ENCODE results near the gene CAMSAP2. TPM values are rescaled to one million over a fixed set of nuclear protein-coding genes. Genes with fewer than 3 reads are reported as not detected.

The CAMSAP2 gene
- total RNA-seq, 1 donor from 2014 or later, result 49.4 TPM

DNA sequence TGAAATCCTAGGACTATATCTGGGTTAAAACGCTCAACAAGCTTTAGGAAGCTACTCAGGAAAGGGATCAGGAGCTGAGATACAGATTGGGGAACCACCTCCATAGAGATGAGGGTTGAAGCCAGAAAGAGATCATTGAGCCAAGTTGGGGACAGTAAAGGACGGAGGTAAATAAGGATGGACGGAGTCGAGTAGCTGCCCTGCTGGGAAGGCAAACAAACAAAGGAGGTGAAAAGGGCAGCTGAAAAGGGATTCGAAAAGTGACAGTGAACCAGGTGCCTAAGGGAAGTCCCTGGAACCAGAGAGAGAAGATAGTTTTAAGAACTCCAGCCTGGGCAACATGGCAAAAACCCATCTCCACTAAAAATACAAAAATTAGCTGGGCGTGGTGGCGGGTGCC, 6.3 kb upstream of the CAMSAP2 start:
- no peak for TF ChIP-seq EZH2 (IDR thresholded peaks at IDR 0.05; ENCODE audit: insufficient read depth, low read length)
- TF ChIP-seq, protein P1, sequence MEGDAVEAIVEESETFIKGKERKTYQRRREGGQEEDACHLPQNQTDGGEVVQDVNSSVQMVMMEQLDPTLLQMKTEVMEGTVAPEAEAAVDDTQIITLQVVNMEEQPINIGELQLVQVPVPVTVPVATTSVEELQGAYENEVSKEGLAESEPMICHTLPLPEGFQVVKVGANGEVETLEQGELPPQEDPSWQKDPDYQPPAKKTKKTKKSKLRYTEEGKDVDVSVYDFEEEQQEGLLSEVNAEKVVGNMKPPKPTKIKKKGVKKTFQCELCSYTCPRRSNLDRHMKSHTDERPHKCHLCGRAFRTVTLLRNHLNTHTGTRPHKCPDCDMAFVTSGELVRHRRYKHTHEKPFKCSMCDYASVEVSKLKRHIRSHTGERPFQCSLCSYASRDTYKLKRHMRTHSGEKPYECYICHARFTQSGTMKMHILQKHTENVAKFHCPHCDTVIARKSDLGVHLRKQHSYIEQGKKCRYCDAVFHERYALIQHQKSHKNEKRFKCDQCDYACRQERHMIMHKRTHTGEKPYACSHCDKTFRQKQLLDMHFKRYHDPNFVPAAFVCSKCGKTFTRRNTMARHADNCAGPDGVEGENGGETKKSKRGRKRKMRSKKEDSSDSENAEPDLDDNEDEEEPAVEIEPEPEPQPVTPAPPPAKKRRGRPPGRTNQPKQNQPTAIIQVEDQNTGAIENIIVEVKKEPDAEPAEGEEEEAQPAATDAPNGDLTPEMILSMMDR (IDR thresholded peaks at IDR 0.05; ENCODE audit: insufficient read depth, low read depth, low read length), result no peak
- no peaks in the 10 kb centered on the region for H3K27me3 ChIP-seq (ENCODE audit: insufficient read depth, low read length)
- H3K27me3 Mint-ChIP-seq (ENCODE audit: low read depth, unreplicated experiment), result no peaks in the 10 kb centered on the region
- no peak overlapping the region for H2AFZ ChIP-seq (ENCODE audit: low read depth, low read length)
- H3K4me3 ChIP-seq (ENCODE audit: insufficient read depth, low read depth, low read length), result no peak overlapping the region
- H3K9me3 Mint-ChIP-seq (ENCODE audit: unreplicated experiment), result peaks cover 3% of the 10 kb centered on the region
- no peaks in the 10 kb centered on the region for H4K20me1 ChIP-seq (ENCODE audit: insufficient read depth, low read length)
- no peaks in the 10 kb centered on the region for H3K9me3 ChIP-seq (ENCODE audit: insufficient read depth, low read depth, low read length)
- FAIRE-seq (no peak), DNase-seq (ENCODE audit: low read depth) (no peak)
- H3K79me2 ChIP-seq (ENCODE audit: insufficient read depth, low read length), result no peaks in the 10 kb centered on the region
- H3K36me3 Mint-ChIP-seq (ENCODE audit: low read depth, unreplicated experiment), result no peaks in the 10 kb centered on the region
- no peak overlapping the region for H3K27ac ChIP-seq (ENCODE audit: low read depth, low read length)
- H3K4me1 ChIP-seq (ENCODE audit: insufficient read depth, low read length), result no peaks in the 10 kb centered on the region
- H3K4me2 ChIP-seq (ENCODE audit: low read length), result no peak overlapping the region
- peaks cover 1% of the 10 kb centered on the region for H3K4me1 Mint-ChIP-seq (ENCODE audit: low read depth, unreplicated experiment)
- H3K36me3 ChIP-seq (ENCODE audit: insufficient read depth, low read length), result no peaks in the 10 kb centered on the region
- no peak overlapping the region for H3K4me3 Mint-ChIP-seq (ENCODE audit: unreplicated experiment)
- H3K27ac Mint-ChIP-seq (ENCODE audit: unreplicated experiment), result no peak overlapping the region
- no peak overlapping the region for H3K9ac ChIP-seq (ENCODE audit: low read length)

GRCh38 chr1:200733907-200734306, 4.8 kb upstream of the CAMSAP2 start:
- no peaks in the 10 kb centered on the region for H3K27me3 ChIP-seq (ENCODE audit: insufficient read depth, low read length)
- H3K4me3 ChIP-seq (ENCODE audit: insufficient read depth, low read depth, low read length), result no peak overlapping the region
- TF ChIP-seq, protein P1 (IDR thresholded peaks at IDR 0.05; ENCODE audit: insufficient read depth, low read depth, low read length), result no peak
- no peak for TF ChIP-seq EZH2 (IDR thresholded peaks at IDR 0.05; ENCODE audit: insufficient read depth, low read length)
- H3K9me3 ChIP-seq (ENCODE audit: insufficient read depth, low read depth, low read length), result no peaks in the 10 kb centered on the region
- no peak overlapping the region for H3K4me2 ChIP-seq (ENCODE audit: low read length)
- no peaks in the 10 kb centered on the region for H3K36me3 ChIP-seq (ENCODE audit: insufficient read depth, low read length)
- FAIRE-seq (peak; percentile 5), DNase-seq (ENCODE audit: low read depth) (peak; percentile 44)
- no peaks in the 10 kb centered on the region for H3K79me2 ChIP-seq (ENCODE audit: insufficient read depth, low read length)
- peaks cover 3% of the 10 kb centered on the region for H3K9me3 Mint-ChIP-seq (ENCODE audit: unreplicated experiment)
- no peak overlapping the region for H3K9ac ChIP-seq (ENCODE audit: low read length)
- peaks cover 6% of the 10 kb centered on the region for H3K4me1 Mint-ChIP-seq (ENCODE audit: low read depth, unreplicated experiment)
- no peak overlapping the region for H2AFZ ChIP-seq (ENCODE audit: low read depth, low read length)
- no peaks in the 10 kb centered on the region for H4K20me1 ChIP-seq (ENCODE audit: insufficient read depth, low read length)
- H3K27me3 Mint-ChIP-seq (ENCODE audit: low read depth, unreplicated experiment), result no peaks in the 10 kb centered on the region
- no peaks in the 10 kb centered on the region for H3K36me3 Mint-ChIP-seq (ENCODE audit: low read depth, unreplicated experiment)
- no peak overlapping the region for H3K4me3 Mint-ChIP-seq (ENCODE audit: unreplicated experiment)
- H3K27ac ChIP-seq (ENCODE audit: low read depth, low read length), result no peak overlapping the region
- H3K4me1 ChIP-seq (ENCODE audit: insufficient read depth, low read length), result peaks cover 7% of the 10 kb centered on the region
- no peak overlapping the region for H3K27ac Mint-ChIP-seq (ENCODE audit: unreplicated experiment)

DNA sequence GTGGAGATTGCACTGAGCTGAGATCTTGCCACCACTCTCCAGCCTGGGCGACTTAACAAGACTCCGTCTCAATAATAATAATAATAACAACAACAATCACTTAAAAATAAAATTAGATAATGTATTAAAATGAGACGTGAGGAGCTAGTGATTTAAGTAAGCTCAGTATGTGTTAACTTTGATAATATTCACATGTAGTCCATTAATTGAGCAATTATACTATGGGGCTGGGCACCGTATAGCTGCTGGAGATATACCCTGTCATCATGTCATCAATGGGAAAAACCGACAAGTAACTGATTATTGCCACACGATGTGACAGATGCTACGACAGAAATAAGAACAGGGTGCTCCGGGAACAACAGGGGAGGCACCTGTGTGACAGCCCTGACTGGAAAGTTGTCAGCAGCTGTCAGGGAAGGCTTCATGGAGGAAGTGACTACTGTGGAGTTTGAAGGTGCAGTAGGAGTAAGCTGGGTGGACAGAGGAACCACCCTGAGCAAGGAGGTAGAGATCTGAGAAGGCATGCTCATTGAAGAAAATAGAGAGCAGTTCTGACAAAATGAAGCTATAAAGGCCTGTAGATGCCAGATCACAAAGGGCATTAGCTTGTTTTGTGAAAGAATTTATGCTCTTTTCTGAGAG, 924 bp upstream of the CAMSAP2 start:
- Histone ChIP-seq H3K27me3 (ENCODE audit: insufficient read depth, low read length) (no peaks in the 10 kb centered on the region), H3K4me1 (ENCODE audit: insufficient read depth, low read length) (peaks cover 12% of the 10 kb centered on the region), H2AFZ (ENCODE audit: low read depth, low read length) (peak overlapping the region; percentile 96), H3K36me3 (ENCODE audit: insufficient read depth, low read length) (no peaks in the 10 kb centered on the region), H3K4me3 (ENCODE audit: insufficient read depth, low read depth, low read length) (peak overlapping the region; percentile 62), H3K4me2 (ENCODE audit: low read length) (peak overlapping the region; percentile 99), H4K20me1 (ENCODE audit: insufficient read depth, low read length) (peaks cover 29% of the 10 kb centered on the region), H3K9me3 (ENCODE audit: insufficient read depth, low read depth, low read length) (no peaks in the 10 kb centered on the region), H3K9ac (ENCODE audit: low read length) (peak overlapping the region; percentile 80), H3K79me2 (ENCODE audit: insufficient read depth, low read length) (peaks cover 33% of the 10 kb centered on the region), H3K27ac (ENCODE audit: low read depth, low read length) (peak overlapping the region; percentile 71)
- peak overlapping the region; percentile 87 for H3K4me3 Mint-ChIP-seq (ENCODE audit: unreplicated experiment)
- no peaks in the 10 kb centered on the region for H3K36me3 Mint-ChIP-seq (ENCODE audit: low read depth, unreplicated experiment)
- TF ChIP-seq, protein P1 (IDR thresholded peaks at IDR 0.05; ENCODE audit: insufficient read depth, low read depth, low read length), result no peak
- no peak for TF ChIP-seq EZH2 (IDR thresholded peaks at IDR 0.05; ENCODE audit: insufficient read depth, low read length)
- no peak for DNase-seq (ENCODE audit: low read depth)
- no peak overlapping the region for H3K27ac Mint-ChIP-seq (ENCODE audit: unreplicated experiment)
- H3K27me3 Mint-ChIP-seq (ENCODE audit: low read depth, unreplicated experiment), result no peaks in the 10 kb centered on the region
- H3K4me1 Mint-ChIP-seq (ENCODE audit: low read depth, unreplicated experiment), result peaks cover 13% of the 10 kb centered on the region
- no peaks in the 10 kb centered on the region for H3K9me3 Mint-ChIP-seq (ENCODE audit: unreplicated experiment)
- no peak for FAIRE-seq
